DOHH2 (cell line): ENCODE data around the gene VWDE.

ENCODE experiments used
- H3F3A ChIP-seq: fragments of 200-600 bp; sonication (generic), shearing (Covaris generic); 2 replicates; pipeline ENCODE4 v1.6.0; 2016; ENCODE audit warnings: antibody characterized with exemption, mild to moderate bottlenecking; ENCODE audit not compliant: control insufficient read depth, insufficient read depth
- H3K27ac ChIP-seq: fragments of 200-600 bp; sonication (generic); 2 replicates; pipeline ENCODE4 v1.5.1; 2014; ENCODE audit warnings: low read depth, mild to moderate bottlenecking, low read length, moderate library complexity
- H3K27me3 ChIP-seq: fragments of 200-600 bp; sonication (generic); 2 replicates; pipeline ENCODE4 v1.6.1; 2014; ENCODE audit warnings: mild to moderate bottlenecking, low read length, mixed read lengths; ENCODE audit not compliant: control insufficient read depth
- H3K36me3 ChIP-seq: fragments of 200-600 bp; sonication (generic); 2 replicates; pipeline ENCODE4 v1.6.1; 2014; ENCODE audit warnings: mild to moderate bottlenecking, low read length, moderate library complexity, mixed read lengths; ENCODE audit not compliant: control insufficient read depth
- H3K4me1 ChIP-seq: fragments of 200-600 bp; sonication (generic); 2 replicates; pipeline ENCODE4 v1.6.1; 2014; ENCODE audit warnings: mild to moderate bottlenecking, low read length, mixed read lengths; ENCODE audit not compliant: control insufficient read depth
- H3K4me2 ChIP-seq: fragments of 200-600 bp; sonication (generic); 2 replicates; pipeline ENCODE4 v1.6.0; 2014; ENCODE audit warnings: mild to moderate bottlenecking, low read length, moderate library complexity
- H3K4me3 ChIP-seq: fragments of 200-600 bp; sonication (generic); 2 replicates; pipeline ENCODE4 v1.5.1; 2014; ENCODE audit warnings: mild to moderate bottlenecking, low read length, mixed read lengths
- H3K79me2 ChIP-seq: fragments of 200-600 bp; sonication (generic); 2 replicates; pipeline ENCODE4 v1.6.1; 2014; ENCODE audit warnings: mild to moderate bottlenecking, low read length, mixed read lengths; ENCODE audit not compliant: control insufficient read depth
- H3K9me2 ChIP-seq: fragments of 200-600 bp; sonication (generic); replicated peaks from 2 replicates; pipeline ENCODE4 v1.6.1; 2014; ENCODE audit warnings: mild to moderate bottlenecking, low read length, mixed read lengths; ENCODE audit not compliant: control insufficient read depth
- H3K9me3 ChIP-seq: fragments of 200-600 bp; sonication (generic); 2 replicates; pipeline ENCODE4 v1.6.1; 2014; ENCODE audit warnings: antibody characterized with exemption, low read length, mixed read lengths; ENCODE audit not compliant: control insufficient read depth, insufficient read depth
- H4K20me1 ChIP-seq: fragments of 200-600 bp; sonication (generic); 2 replicates; pipeline ENCODE4 v1.6.0; 2014; ENCODE audit warnings: low read depth, mild to moderate bottlenecking, antibody characterized with exemption, low read length, moderate library complexity; ENCODE audit not compliant: control insufficient read depth, insufficient read depth
- EZH2phosphoT487 ChIP-seq: fragments of 200-600 bp; sonication (generic); IDR thresholded peaks from 2 replicates; pipeline ENCODE4 v1.6.1; 2017; ENCODE audit warnings: borderline replicate concordance, mild to moderate bottlenecking, antibody characterized with exemption, low read length, moderate library complexity, mixed read lengths
- TF ChIP-seq, protein P1 (sequence below): fragments of 200-600 bp; sonication (generic); IDR thresholded peaks from one replicate; pipeline ENCODE4 v1.5.1; 2014; ENCODE audit warnings: antibody characterized with exemption, mild to moderate bottlenecking, low read depth, low read length; ENCODE audit not compliant: poor library complexity, severe bottlenecking

Gene VWDE

DNA sequence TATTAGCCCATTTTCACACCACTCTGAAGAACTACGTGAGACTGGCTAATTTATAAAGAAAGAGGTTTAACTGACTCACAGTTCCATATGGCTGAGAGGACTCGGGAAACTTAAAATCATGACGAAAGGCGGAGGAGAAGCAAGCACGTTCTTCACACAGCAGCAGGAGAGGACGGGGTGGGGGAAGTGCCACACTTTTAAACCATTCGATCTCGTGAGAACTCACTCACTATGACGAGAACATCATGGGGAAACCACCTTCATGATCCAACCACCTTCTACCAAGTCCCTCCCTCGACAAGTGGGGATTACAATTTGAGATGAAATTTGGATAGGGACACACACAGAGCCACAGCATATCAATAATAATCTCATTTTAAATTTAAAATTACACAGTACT is 80.2 kb downstream of the VWDE start:
- Histone ChIP-seq H3F3A (no peaks in the 10 kb centered on the region), H3K27me3 (peaks cover 5% of the 10 kb centered on the region), H3K79me2 (no peaks in the 10 kb centered on the region), H3K9me2 (no peaks in the 10 kb centered on the region), H3K4me2 (no peak overlapping the region), H4K20me1 (no peaks in the 10 kb centered on the region), H3K36me3 (no peaks in the 10 kb centered on the region), H3K27ac (no peak overlapping the region), H3K9me3 (no peaks in the 10 kb centered on the region), H3K4me3 (no peak overlapping the region), H3K4me1 (no peaks in the 10 kb centered on the region)
- TF ChIP-seq, protein P1, sequence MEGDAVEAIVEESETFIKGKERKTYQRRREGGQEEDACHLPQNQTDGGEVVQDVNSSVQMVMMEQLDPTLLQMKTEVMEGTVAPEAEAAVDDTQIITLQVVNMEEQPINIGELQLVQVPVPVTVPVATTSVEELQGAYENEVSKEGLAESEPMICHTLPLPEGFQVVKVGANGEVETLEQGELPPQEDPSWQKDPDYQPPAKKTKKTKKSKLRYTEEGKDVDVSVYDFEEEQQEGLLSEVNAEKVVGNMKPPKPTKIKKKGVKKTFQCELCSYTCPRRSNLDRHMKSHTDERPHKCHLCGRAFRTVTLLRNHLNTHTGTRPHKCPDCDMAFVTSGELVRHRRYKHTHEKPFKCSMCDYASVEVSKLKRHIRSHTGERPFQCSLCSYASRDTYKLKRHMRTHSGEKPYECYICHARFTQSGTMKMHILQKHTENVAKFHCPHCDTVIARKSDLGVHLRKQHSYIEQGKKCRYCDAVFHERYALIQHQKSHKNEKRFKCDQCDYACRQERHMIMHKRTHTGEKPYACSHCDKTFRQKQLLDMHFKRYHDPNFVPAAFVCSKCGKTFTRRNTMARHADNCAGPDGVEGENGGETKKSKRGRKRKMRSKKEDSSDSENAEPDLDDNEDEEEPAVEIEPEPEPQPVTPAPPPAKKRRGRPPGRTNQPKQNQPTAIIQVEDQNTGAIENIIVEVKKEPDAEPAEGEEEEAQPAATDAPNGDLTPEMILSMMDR, result no peak
- TF ChIP-seq EZH2phosphoT487, result no peak

DNA sequence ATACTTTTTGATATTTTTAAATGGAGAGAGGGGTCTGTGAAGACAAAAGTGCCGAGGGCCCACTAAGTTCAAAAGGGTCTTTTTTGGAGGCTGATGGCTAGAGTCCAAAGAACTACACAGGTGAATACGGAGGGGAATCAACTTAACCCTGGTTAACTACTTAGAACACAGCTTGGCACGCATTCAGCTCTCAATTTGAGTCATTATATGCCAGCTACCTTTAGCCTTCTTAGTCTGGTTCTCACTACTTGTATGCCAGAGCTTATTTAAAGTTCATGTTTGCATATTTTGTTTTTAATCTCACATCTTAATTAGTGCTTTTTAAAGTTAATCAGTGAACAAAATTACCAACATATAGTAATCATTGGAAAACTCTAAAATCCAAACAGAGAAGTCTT is 80.8 kb downstream of the VWDE start:
- H3K27me3 ChIP-seq, result peaks cover 5% of the 10 kb centered on the region
- no peak overlapping the region for H3K4me3 ChIP-seq
- H3K36me3 ChIP-seq, result no peaks in the 10 kb centered on the region
- H3K27ac ChIP-seq, result no peak overlapping the region
- no peaks in the 10 kb centered on the region for H3K4me1 ChIP-seq
- no peaks in the 10 kb centered on the region for H3K9me2 ChIP-seq
- no peak overlapping the region for H3K4me2 ChIP-seq
- no peaks in the 10 kb centered on the region for H3F3A ChIP-seq
- H3K9me3 ChIP-seq, result no peaks in the 10 kb centered on the region
- TF ChIP-seq, protein P1, result no peak
- no peak for TF ChIP-seq EZH2phosphoT487
- no peaks in the 10 kb centered on the region for H4K20me1 ChIP-seq
- H3K79me2 ChIP-seq, result no peaks in the 10 kb centered on the region

DNA sequence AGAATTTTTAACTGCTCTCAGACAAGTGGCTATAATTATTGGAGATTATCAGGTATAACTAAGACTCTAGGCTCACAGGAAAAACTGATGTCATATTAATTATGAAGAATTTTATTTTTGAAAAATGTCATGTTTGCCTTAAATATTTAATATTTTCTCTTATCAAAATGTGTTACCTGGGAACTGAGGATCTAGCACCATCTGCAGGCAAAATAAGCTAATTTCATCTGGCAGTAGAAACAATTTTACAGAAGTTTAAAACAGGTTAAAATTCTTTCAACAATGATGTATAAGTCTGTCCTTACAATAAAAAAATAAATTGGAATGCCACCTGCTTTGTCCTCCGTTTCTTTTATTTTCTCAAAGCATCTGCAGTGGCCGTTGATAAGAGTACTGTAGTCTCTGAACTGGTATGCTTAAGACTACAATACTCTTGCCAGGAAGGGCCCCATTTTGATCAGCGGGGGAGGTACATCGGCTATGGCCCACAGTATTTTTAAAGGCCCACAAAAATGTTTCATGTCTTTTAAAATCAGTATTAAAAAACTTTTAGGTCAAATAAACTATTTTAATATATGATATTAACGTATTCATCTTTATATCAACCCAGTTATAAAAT is 81.3 kb downstream of the VWDE start:
- Histone ChIP-seq H3K4me3 (no peak overlapping the region), H3K27ac (no peak overlapping the region), H3F3A (no peaks in the 10 kb centered on the region), H4K20me1 (no peaks in the 10 kb centered on the region), H3K4me2 (no peak overlapping the region), H3K9me2 (no peaks in the 10 kb centered on the region), H3K27me3 (peaks cover 5% of the 10 kb centered on the region), H3K4me1 (no peaks in the 10 kb centered on the region), H3K36me3 (no peaks in the 10 kb centered on the region), H3K79me2 (no peaks in the 10 kb centered on the region), H3K9me3 (no peaks in the 10 kb centered on the region)
- no peak for TF ChIP-seq EZH2phosphoT487
- TF ChIP-seq, protein P1, result peak; percentile 70
